GM19328 (cell line): Measurements from ENCODE around the gene LRBA.

ENCODE experiments used
- ATAC-seq: cut with Tn5 transposase; IDR thresholded peaks from one replicate; pipeline ENCODE4 v1.9.1; 2021; ENCODE audit warnings: mild to moderate bottlenecking, moderate library complexity; ENCODE audit not compliant: unreplicated experiment

LRBA gene

GRCh38 chr4:150310159-150310895, 704.8 kb downstream of the LRBA start:
- no peak for ATAC-seq

DNA sequence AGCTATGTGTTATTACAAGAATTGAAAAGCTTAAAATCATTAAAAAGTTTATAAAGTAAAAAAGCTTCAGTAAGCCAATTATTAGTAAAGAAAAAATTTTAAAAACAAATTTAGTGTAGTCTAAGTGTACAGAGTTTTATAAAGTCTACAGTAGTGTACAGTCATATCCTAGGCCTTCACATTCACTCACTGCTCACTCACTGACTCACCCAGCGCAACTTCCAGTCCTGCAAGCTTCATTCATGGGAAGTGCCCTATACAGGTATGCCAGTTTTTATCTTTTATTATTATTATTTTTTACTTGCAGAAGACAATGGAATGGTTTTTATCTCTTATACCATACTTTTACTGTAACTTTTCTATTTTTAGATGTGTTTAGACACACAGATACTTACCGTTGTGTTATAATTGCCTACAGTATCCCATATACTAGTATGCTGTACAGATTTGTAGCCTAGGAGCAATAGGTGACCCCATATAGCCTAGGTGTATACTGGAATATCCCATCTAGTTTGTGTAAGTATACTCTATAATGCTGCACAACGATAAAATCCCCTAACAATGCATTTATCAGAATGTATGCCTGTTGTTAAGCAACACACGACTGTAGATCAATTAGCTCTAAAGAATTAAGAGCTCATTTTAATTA, 706.1 kb downstream of the LRBA start:
- no peak for ATAC-seq

GRCh38 chr4:150306719-150307118, 708.4 kb downstream of the LRBA start:
- no peak for ATAC-seq

DNA sequence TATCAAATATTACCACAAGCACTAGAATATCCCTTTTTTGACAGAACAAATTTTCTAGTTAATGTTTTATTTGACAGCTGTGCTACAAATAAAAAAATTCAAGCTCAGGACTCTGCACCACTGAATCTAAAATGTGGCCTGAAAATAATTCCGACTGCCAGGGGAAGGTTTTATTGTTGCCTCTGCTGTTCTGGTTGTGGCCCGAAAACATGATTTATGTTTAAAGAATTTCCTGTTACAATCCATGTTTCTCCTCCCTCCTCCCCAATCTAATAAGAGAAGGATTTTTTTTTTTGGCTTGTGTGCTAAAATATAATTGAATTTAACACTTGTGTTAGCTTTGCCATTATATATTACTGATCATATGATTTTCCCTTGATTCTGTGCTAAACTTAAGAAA, 709.1 kb downstream of the LRBA start:
- no peak for ATAC-seq

DNA sequence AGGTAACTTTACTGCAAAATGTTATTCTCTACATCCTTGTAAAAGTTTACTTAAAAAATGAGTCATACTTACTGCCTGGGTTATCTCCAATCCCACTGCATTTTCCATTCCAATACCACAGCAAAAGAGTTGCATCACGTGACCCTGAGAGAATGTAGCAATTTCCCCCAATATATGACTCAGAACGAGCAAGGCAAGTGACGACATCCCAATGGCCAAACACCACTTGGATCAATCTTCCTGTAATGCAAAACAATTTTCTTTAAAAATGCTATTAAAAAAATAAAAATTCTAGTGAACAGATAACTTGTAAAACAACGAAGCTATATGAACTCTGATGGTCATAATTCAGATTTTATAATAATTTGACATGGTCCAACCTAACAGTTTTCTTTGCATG, 712.5 kb downstream of the LRBA start:
- ATAC-seq, result no peak

DNA sequence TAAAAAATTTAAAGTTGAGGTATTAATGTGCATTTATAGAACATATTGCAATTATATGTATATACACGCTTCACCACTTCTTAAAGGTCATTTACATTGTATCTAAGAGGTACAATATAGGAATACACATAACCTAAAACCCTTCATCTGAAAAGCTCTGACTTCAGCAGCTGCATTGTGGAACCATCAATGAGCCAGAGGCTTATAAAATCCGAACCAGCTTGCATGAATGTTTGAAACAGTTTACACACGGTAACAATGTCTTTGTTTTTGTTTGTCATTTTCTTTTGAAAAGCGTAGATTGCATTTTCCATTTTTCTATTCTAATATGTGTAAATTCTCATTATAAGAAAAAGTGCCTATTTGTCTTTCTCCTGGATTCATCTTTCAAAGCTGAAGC, 715.3 kb downstream of the LRBA start:
- ATAC-seq, result no peak

- ATAC-seq, result no peak
Observed at GRCh38 chr4:150297861-150298474, 717.1 kb downstream of the LRBA start.

DNA sequence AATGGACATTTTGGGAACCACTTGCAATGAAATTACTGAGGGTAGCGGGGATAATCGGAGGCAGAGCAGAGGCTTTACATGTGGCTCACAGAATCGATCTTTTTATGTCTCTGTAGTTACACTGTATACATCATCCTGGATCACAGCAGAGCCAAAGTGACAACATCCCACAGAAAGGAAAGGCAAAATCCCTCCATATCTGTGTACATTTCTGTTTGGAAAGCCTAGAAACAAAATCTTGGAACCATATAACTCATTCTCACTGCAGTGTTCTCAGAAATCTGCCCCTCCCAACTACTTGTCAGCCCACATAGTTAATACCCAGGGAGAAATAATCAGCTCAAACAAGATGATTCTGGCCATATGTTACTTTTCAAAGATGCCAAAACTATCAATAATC, 725.2 kb downstream of the LRBA start:
- ATAC-seq, result no peak

DNA sequence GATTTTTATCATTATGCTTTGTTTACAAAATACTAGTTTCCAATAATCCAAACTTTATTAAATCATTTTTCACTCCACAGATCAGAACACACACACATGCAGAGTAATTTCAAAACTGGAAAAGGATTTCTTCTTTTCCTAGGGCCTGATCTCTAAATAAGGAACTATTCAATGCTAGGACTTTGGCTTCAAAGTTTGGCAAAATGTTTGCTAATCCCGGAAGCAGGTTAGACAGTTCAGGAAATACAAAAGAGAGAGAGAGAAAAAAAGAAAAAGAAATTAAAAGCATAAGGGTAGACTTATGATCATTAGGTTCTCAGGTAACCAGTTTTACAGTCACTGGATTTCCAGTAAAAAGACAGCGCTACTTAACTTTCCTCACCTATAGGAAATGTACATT, 725.9 kb downstream of the LRBA start:
- ATAC-seq, result no peak

- ATAC-seq, result no peak
Observed at GRCh38 chr4:150286656-150287055, 728.4 kb downstream of the LRBA start.

DNA sequence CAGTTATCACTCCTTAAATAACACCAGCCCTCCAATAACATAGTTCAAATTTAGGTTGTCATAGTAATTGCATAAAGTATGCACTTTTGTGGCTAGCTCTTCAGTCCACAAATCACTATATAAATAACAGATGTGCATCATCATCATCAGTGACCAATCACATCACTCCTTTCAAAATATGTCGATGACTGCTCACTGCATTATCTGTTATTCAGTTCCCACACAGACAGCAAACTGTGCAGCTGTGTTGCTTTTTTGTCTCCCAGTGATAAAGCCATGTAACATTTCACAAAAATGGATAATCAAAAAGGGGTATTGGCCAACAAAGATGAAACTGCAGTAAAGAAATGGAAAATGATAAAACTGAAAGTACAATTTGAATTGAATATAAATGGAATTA, 731.4 kb downstream of the LRBA start:
- no peak for ATAC-seq

GRCh38 chr4:150280975-150281374, 734.1 kb downstream of the LRBA start:
- no peak for ATAC-seq

DNA sequence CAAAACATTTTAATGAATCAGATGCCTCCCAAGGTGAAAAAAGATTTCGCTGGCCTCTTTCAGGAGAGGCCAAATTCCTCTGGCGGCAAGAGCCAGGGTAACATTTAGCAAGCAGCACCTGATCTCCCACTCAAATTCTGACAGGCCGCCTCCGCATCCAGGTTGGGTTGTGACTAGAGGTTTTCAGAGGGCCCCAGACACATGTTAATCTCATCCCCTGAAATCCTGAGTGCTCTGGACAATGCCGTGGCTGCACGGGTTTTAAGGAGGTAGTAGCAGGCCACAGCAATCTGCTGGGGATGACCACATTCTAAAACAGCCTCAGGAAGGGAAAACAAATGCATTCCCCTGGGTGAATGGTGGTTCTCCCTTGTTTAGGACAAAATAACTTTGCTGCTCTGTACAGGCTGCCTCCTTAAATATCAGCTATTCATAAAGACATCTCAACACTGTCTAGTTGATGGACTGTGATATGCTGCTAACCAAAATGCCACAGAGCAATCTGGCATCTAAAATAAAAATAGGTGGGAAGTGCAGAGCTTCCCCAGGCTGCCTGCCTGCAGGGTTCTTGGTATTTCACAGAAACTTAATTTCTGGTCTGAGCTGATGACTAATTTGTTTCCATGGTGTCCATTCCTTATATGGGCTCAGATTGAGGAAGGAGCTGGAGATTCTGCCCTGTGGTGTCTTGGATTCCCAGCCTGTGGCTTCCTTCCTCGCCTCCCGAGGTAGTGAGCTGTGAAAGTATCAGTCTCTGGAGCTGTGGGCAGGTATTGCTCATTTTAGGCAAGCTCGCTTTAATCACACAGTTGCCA, 734.8 kb downstream of the LRBA start:
- ATAC-seq, result no peak

GRCh38 chr4:150278206-150278605, 736.9 kb downstream of the LRBA start:
- no peak for ATAC-seq

- ATAC-seq, result no peak
Observed at GRCh38 chr4:150268444-150268843, 746.6 kb downstream of the LRBA start.

GRCh38 chr4:150265806-150266205, 749.3 kb downstream of the LRBA start:
- ATAC-seq, result no peak

DNA sequence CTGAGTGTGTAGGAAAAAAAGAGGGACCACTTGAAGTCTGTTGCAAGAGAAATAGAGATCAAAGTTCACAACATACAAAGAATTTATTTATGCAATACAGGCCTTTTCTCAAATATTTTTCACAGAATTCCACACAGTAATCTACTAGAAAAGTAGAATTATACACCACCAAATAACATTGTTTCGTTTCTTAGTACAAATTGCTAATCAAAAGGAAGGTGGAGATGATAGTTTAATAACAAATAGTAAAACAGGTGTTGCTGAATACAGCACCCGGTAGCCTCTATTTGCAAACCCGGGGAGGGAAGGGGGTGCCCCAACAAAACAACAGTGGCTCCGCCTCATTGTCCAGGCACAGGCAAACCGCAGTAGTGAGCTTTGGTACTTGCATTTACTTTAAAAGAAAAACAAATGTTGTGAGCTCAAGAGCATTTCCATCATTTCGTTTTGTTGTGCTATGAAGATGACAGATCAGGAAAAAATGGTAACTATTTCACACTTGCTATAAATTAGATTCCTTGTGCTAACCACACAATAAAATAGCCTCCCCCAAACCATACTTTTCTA, 750.4 kb downstream of the LRBA start:
- no peak for ATAC-seq

GRCh38 chr4:150262611-150263010, 752.5 kb downstream of the LRBA start:
- ATAC-seq, result no peak

- ATAC-seq, result no peak
Observed at GRCh38 chr4:150261571-150261970, 753.5 kb downstream of the LRBA start.

GRCh38 chr4:150259861-150260567, 755.1 kb downstream of the LRBA start:
- ATAC-seq, result no peak
